GM18868 (cell line): ENCODE results near the gene EPHA8.

ENCODE experiments used
- ATAC-seq: cut with Tn5 transposase; IDR thresholded peaks from one replicate; pipeline ENCODE4 v1.9.1; 2021; ENCODE audit warnings: mild to moderate bottlenecking, moderate library complexity; ENCODE audit not compliant: unreplicated experiment

The EPHA8 gene

GRCh38 chr1:22638476-22639234 is 75.4 kb downstream of the EPHA8 start:
- no peak for ATAC-seq

GRCh38 chr1:22639286-22639685 is 76.0 kb downstream of the EPHA8 start:
- no peak for ATAC-seq

- no peak for ATAC-seq
These were observed 78.0 kb downstream of the EPHA8 start for GRCh38 chr1:22641247-22641646.

GRCh38 chr1:22641906-22642636 is 78.8 kb downstream of the EPHA8 start:
- no peak for ATAC-seq

- no peak for ATAC-seq
These were observed 80.1 kb downstream of the EPHA8 start, which contains the start of gene C1QC for GRCh38 chr1:22643381-22643780. Gene C1QC, plus strand, starts transcription at chr1:22643633. Its CDS starts 391 bp downstream, at chr1:22644024.

- no peak for ATAC-seq
These were observed 80.6 kb downstream of the EPHA8 start for GRCh38 chr1:22643928-22644327.

GRCh38 chr1:22645931-22646330 is 82.6 kb downstream of the EPHA8 start:
- no peak for ATAC-seq

GRCh38 chr1:22646384-22646783 is 83.1 kb downstream of the EPHA8 start:
- ATAC-seq = no peak

- no peak for ATAC-seq
These were observed 86.9 kb downstream of the EPHA8 start for GRCh38 chr1:22650089-22650693.

- ATAC-seq = no peak
These were observed 88.9 kb downstream of the EPHA8 start for GRCh38 chr1:22651941-22652856.

GRCh38 chr1:22652881-22653316 is 89.6 kb downstream of the EPHA8 start, which contains the start of gene C1QB:
Gene C1QB, plus strand, starts transcription at chr1:22653236. Its CDS starts 6,227 bp downstream, at chr1:22659463.
- ATAC-seq = no peak
